CD4-positive, alpha-beta T cell (primary cell): ENCODE measurements around the gene SPOCK1. TPM values are rescaled to one million over a fixed set of nuclear protein-coding genes. Genes with fewer than 3 reads are reported as not detected.

Experiments used
- ATAC-seq: fragments of 200-7000 bp; cut with Tn5 transposase; one replicate; pipeline ENCODE4 v1.10.0; 2022; ENCODE audit warnings: mild to moderate bottlenecking; ENCODE audit not compliant: poor library complexity
- CTCF ChIA-PET: fragments of 350-600 bp; sonication (Branson Sonifier 250); formaldehyde crosslinking; loops from one replicate; lab custom pipeline; 2021; ENCODE audit warnings: antibody characterized with exemption, inconsistent platforms; lab: Charles Lee
- POLR2A ChIA-PET: fragments of 350-600 bp; sonication (Branson Sonifier 250); formaldehyde crosslinking; loops from one replicate; lab custom pipeline; 2021; ENCODE audit warnings: antibody characterized with exemption, inconsistent platforms; lab: Charles Lee
- DNase-seq, 14 experiments: peaks; one replicate each; pipeline ENCODE4 v3.0.0-alpha.2; 2013 to 2020; ENCODE audit warnings: mixed read lengths in 2 of 14
- H3K27ac ChIP-seq, 2 donors: one replicate each; pipeline versions ENCODE4 v1.5.1 to v1.7.0; 2013; ENCODE audit warnings: low read length in 2 of 2, low read depth in 1 of 2, mild to moderate bottlenecking in 1 of 2
- H3K27me3 ChIP-seq, 2 experiments: 1 replicate in 1 of 2; 2 replicates in 1 of 2; pipeline versions ENCODE4 v1.6.1 to v1.7.0; 2013; ENCODE audit warnings: low read length in 2 of 2, control low read depth in 1 of 2, mild to moderate bottlenecking in 1 of 2, moderate library complexity in 1 of 2; ENCODE audit not compliant: insufficient read depth in 2 of 2, control insufficient read depth in 1 of 2
- H3K36me3 ChIP-seq: one replicate; pipeline ENCODE4 v1.6.1; 2013; ENCODE audit warnings: low read length, control low read depth; ENCODE audit not compliant: insufficient read depth
- H3K4me1 ChIP-seq: one replicate; pipeline ENCODE4 v1.6.1; 2013; ENCODE audit warnings: low read length, control low read depth; ENCODE audit not compliant: insufficient read depth
- H3K4me3 ChIP-seq: one replicate; pipeline ENCODE4 v1.5.1; 2013; ENCODE audit warnings: mild to moderate bottlenecking, low read length, moderate library complexity
- H3K9me3 ChIP-seq, 2 experiments: 1 replicate in 1 of 2; 2 replicates in 1 of 2; pipeline versions ENCODE4 v1.6.1 to v1.7.0; 2013; ENCODE audit warnings: low read length in 2 of 2, mild to moderate bottlenecking in 2 of 2, control low read depth in 1 of 2, moderate library complexity in 1 of 2; ENCODE audit not compliant: control insufficient read depth in 1 of 2, insufficient read depth in 1 of 2
- H3K27ac Mint-ChIP-seq: one replicate; pipeline ENCODE4 v1.8.0; 2020; ENCODE audit warnings: mixed read lengths
- H3K27me3 Mint-ChIP-seq: one replicate; pipeline ENCODE4 v1.8.0; 2021; ENCODE audit warnings: mixed read lengths
- H3K36me3 Mint-ChIP-seq: one replicate; pipeline ENCODE4 v1.8.0; 2021; ENCODE audit warnings: low read depth, mixed read lengths
- H3K4me1 Mint-ChIP-seq: one replicate; pipeline ENCODE4 v1.8.0; 2021; ENCODE audit warnings: low read depth, mixed read lengths
- H3K4me3 Mint-ChIP-seq: one replicate; pipeline ENCODE4 v1.8.0; 2020; ENCODE audit warnings: mild to moderate bottlenecking, mixed read lengths
- H3K9me3 Mint-ChIP-seq: one replicate; pipeline ENCODE4 v1.8.0; 2020; ENCODE audit warnings: mixed read lengths
- intact Hi-C, 2 experiments: fragments of 100-400 bp; cut with DNase I in 1 of 2; cut with micrococcal nuclease in 1 of 2; formaldehyde crosslinking; loops; one replicate each; pipeline versions ENCODE4 v1.15.1 to v1.9.0; 2023 to 2025; cut with DNase I, micrococcal nuclease
- total RNA-seq, 174 experiments: library from RNA in 2 of 174; stranded (reverse) in 2 of 174; gene quantifications; one replicate each; pipeline ENCODE4 v1.2.3 and lab custom pipeline; 2021 to 2026
- TF ChIP-seq, protein P1 (sequence below): fragments of 200-600 bp; IDR thresholded peaks from one replicate; pipeline ENCODE4 v1.8.0; 2022; ENCODE audit warnings: antibody characterized with exemption, mild to moderate bottlenecking

SPOCK1 gene
- total RNA-seq, 2 experiments from 2014 or later, result not detected

DNA sequence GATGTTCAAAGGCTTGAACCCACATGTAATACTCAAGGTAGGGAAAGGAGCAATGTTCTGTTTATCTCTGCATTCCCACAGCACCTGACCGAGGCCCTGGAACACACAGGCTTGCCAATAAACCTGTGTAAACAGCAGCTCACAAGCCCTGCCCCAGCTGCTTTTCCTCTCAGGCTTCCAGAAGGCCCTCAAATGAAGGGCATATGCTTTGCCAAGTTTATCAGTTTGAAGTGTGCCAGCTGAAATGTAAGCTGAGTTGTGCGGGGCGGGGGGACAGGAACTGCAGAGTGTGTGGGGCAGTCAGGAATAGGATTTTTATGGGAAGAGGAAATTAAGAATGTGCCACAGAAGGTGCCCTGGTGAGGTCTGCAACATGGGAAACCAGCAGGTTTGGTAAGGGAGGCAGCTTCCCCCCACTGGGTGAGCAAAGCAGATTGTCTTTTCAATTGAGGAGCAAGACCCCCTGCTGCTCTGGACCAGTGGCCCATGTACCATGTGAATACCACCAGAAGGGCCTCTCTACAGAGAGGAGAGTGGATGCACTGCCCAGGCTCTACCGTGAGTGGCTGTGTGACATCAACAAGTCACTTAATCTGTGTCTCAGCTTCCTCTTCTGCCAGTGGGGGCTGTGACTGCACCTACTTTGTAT, 194.8 kb downstream of the SPOCK1 start:
- no peaks in the 10 kb centered on the region for H3K27me3 ChIP-seq
- POLR2A ChIA-PET, result no interaction called here
- TF ChIP-seq, protein P1, sequence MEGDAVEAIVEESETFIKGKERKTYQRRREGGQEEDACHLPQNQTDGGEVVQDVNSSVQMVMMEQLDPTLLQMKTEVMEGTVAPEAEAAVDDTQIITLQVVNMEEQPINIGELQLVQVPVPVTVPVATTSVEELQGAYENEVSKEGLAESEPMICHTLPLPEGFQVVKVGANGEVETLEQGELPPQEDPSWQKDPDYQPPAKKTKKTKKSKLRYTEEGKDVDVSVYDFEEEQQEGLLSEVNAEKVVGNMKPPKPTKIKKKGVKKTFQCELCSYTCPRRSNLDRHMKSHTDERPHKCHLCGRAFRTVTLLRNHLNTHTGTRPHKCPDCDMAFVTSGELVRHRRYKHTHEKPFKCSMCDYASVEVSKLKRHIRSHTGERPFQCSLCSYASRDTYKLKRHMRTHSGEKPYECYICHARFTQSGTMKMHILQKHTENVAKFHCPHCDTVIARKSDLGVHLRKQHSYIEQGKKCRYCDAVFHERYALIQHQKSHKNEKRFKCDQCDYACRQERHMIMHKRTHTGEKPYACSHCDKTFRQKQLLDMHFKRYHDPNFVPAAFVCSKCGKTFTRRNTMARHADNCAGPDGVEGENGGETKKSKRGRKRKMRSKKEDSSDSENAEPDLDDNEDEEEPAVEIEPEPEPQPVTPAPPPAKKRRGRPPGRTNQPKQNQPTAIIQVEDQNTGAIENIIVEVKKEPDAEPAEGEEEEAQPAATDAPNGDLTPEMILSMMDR, result no peak

DNA sequence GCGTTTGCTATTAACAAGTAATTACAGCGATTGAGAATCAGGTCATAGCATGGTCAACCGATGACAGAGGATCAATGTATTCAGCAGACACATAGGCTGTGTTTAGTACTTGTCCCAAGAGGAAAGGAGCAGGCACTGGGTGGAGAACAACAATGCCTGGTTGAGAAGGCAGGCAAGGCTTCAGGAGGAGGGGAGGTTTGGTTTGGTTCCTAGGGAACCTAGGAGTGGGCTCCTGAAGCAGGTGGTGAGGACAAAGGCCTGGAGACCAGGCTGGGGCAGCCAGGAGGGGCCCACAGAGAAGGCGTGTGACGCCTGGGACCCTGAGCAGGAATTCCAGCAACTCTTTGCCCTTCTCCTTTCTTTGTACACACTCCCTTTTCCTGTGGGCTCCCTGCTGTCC, 195.6 kb downstream of the SPOCK1 start:
- H3K4me1 ChIP-seq, result no peaks in the 10 kb centered on the region
- TF ChIP-seq, protein P1, result no peak
- Mint-ChIP-seq H3K9me3 (no peaks in the 10 kb centered on the region), H3K36me3 (no peaks in the 10 kb centered on the region), H3K27ac (no peak overlapping the region), H3K4me3 (no peak overlapping the region), H3K4me1 (no peaks in the 10 kb centered on the region), H3K27me3 (peaks cover 15% of the 10 kb centered on the region)
- intact Hi-C loops, result no loop called here
- no peak for DNase-seq
- H3K27ac ChIP-seq, result no peak overlapping the region
- H3K36me3 ChIP-seq, result no peaks in the 10 kb centered on the region
- CTCF ChIA-PET, result no interaction called here
- no peaks in the 10 kb centered on the region for H3K27me3 ChIP-seq
- POLR2A ChIA-PET, result no interaction called here
- no peaks in the 10 kb centered on the region for H3K9me3 ChIP-seq
- no peak for ATAC-seq
- H3K4me3 ChIP-seq, result no peak overlapping the region

More for the DNA sequence above, 194.8 kb downstream of the SPOCK1 start:
- H3K27ac Mint-ChIP-seq, result no peak overlapping the region
- no peaks in the 10 kb centered on the region for H3K36me3 Mint-ChIP-seq
- H3K4me1 ChIP-seq, result no peaks in the 10 kb centered on the region
- no peaks in the 10 kb centered on the region for H3K36me3 ChIP-seq
- intact Hi-C loops, result no loop called here
- no peak overlapping the region for H3K27ac ChIP-seq
- ATAC-seq (no peak), DNase-seq (no peak)
- H3K4me3 Mint-ChIP-seq, result no peak overlapping the region
- no peak overlapping the region for H3K4me3 ChIP-seq
- H3K4me1 Mint-ChIP-seq, result no peaks in the 10 kb centered on the region
- CTCF ChIA-PET, result no interaction called here
- peaks cover 16% of the 10 kb centered on the region for H3K27me3 Mint-ChIP-seq
- no peaks in the 10 kb centered on the region for H3K9me3 ChIP-seq
- no peaks in the 10 kb centered on the region for H3K9me3 Mint-ChIP-seq

DNA sequence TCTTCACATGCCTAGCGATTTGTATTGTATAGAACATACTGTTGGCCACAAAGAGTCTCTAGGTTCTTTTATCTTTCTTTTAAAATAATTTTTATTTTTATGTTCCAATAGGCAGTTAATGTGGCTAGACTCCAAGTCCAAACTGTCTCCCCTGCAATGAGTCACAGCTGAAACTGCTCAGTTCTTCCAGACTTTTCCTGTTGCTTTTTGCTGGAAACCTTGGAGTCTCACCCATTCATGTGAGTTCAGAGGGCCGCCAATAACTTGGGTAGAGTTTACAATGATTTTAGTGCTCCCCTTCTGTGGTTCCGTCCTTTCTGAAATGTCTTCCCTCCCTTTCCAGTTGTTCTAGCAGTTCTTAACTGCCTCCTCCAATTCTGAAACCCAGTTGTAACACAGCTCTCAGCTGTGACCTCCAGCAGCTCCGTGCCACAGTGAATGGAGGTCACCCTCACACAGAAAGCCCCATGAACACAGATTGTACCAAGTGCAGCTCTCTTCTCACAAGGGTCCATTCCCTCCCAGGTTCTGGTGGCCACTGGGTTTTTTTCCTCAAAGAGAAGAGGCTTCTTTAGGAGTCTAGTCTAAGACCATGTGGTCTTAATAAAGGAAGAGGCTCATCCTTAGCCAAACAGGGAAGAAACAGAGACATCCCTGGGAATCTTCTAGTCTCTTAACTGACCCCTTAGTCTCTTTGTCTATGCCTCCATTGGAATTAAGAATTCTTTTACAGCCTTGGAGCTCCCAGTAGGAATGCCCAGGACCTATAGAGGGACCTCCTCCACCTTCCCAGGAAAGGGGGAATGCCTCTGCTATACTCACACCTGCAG, 198.5 kb downstream of the SPOCK1 start:
- ATAC-seq, result no peak
- H3K4me1 ChIP-seq, result no peaks in the 10 kb centered on the region
- ChIA-PET CTCF (no interaction called here), POLR2A (no interaction called here)
- H3K27me3 ChIP-seq, result no peaks in the 10 kb centered on the region
- H3K9me3 Mint-ChIP-seq, result no peaks in the 10 kb centered on the region
- no peak overlapping the region for H3K4me3 ChIP-seq
- H3K9me3 ChIP-seq, result no peaks in the 10 kb centered on the region
- H3K27ac Mint-ChIP-seq, result no peak overlapping the region
- TF ChIP-seq, protein P1, result no peak
- H3K4me1 Mint-ChIP-seq, result no peaks in the 10 kb centered on the region
- no peak for DNase-seq
- H3K36me3 ChIP-seq, result no peaks in the 10 kb centered on the region
- no peak overlapping the region for H3K4me3 Mint-ChIP-seq
- no peak overlapping the region for H3K27ac ChIP-seq
- H3K27me3 Mint-ChIP-seq, result peaks cover 15% of the 10 kb centered on the region
- no peaks in the 10 kb centered on the region for H3K36me3 Mint-ChIP-seq
- intact Hi-C loops, result no loop called here
